ENCODE results near the gene CD300LD.

DNA sequence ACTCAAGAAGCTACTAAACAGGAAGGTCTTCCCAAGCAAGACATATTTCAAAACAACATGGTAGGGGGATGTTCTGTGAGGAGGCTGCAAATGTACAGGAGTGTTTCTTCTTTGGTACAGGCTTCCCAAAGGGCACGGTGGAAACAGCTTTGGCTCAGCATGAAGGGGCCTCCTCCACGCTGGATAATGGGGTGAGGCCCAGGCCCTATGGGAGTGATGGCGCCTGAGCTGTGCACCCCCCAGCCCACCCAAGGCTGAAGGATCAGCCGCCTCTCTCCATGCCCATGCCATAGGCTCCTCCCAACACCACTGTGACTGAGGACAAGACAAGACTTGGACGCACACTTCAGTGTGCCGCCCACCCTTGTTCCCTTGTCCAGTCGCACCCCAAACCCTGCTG lies 24.6 kb upstream of the CD300LD start:
- TF ChIP-seq POLR2A (IDR thresholded peaks at IDR 0.05; ENCODE audit: low read depth) = no peak
- TF ChIP-seq, protein P1, sequence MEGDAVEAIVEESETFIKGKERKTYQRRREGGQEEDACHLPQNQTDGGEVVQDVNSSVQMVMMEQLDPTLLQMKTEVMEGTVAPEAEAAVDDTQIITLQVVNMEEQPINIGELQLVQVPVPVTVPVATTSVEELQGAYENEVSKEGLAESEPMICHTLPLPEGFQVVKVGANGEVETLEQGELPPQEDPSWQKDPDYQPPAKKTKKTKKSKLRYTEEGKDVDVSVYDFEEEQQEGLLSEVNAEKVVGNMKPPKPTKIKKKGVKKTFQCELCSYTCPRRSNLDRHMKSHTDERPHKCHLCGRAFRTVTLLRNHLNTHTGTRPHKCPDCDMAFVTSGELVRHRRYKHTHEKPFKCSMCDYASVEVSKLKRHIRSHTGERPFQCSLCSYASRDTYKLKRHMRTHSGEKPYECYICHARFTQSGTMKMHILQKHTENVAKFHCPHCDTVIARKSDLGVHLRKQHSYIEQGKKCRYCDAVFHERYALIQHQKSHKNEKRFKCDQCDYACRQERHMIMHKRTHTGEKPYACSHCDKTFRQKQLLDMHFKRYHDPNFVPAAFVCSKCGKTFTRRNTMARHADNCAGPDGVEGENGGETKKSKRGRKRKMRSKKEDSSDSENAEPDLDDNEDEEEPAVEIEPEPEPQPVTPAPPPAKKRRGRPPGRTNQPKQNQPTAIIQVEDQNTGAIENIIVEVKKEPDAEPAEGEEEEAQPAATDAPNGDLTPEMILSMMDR (IDR thresholded peaks at IDR 0.05) = no peak
- no peak for TF ChIP-seq POLR2AphosphoS5 (IDR thresholded peaks at IDR 0.05)
